Left lung (tissue), 10 donors: Measurements from ENCODE around the gene CTIF. TPM values are rescaled to one million over a fixed set of nuclear protein-coding genes. Genes with fewer than 3 reads are reported as not detected.

Experiments
- ATAC-seq: fragments of 200-7000 bp; cut with Tn5 transposase; one replicate; pipeline ENCODE4 v1.9.1; 2020; ENCODE audit warnings: moderate library complexity
- DNase-seq, 4 donors: peaks; one replicate each; pipeline ENCODE4 v3.0.0-alpha.2; 2013 to 2020
- H3K27ac ChIP-seq, 2 donors: fragments of 200-600 bp; sonication (generic) in 1 of 2; one replicate each; pipeline versions ENCODE4 v1.5.0 to v1.8.0; 2020 to 2021
- H3K27me3 ChIP-seq, 2 donors: fragments of 200-600 bp; sonication (generic) in 1 of 2; one replicate each; pipeline versions ENCODE4 v1.5.0 to v1.8.0; 2020 to 2021
- H3K36me3 ChIP-seq, 2 donors: fragments of 200-600 bp; sonication (generic) in 1 of 2; one replicate each; pipeline versions ENCODE4 v1.5.0 to v1.8.0; 2020 to 2021
- H3K4me1 ChIP-seq, 2 donors: fragments of 200-600 bp; one replicate each; pipeline ENCODE4 v1.8.0; 2021
- H3K4me3 ChIP-seq, 2 donors: fragments of 200-600 bp; sonication (generic) in 1 of 2; one replicate each; pipeline versions ENCODE4 v1.5.0 to v1.8.0; 2020 to 2021; ENCODE audit warnings: mild to moderate bottlenecking in 1 of 2
- H3K9me3 ChIP-seq, 2 donors: fragments of 200-600 bp; sonication (generic) in 1 of 2; one replicate each; pipeline versions ENCODE4 v1.5.0 to v1.8.0; 2020 to 2021
- CTCF ChIP-seq, 2 donors: fragments of 200-600 bp; sonication (generic) in 1 of 2; IDR thresholded peaks; one replicate each; pipeline versions ENCODE4 v1.5.0 to v1.8.0; 2021; ENCODE audit warnings: antibody characterized with exemption in 2 of 2
- intact Hi-C, 2 donors: fragments of 100-400 bp; cut with DNase I; formaldehyde crosslinking; loops; one replicate each; pipeline versions ENCODE4 v1.11.2 to v1.14.2; 2022
- polyA plus RNA-seq, 6 donors: library from polyadenylated mRNA; unstranded; fragments of 120-200 nt; gene quantifications; one replicate each; pipeline ENCODE4 v1.2.1, GENCODE V29; 2013; ENCODE audit not compliant: insufficient read length in 6 of 6
- total RNA-seq, 2 donors: library from RNA; stranded (reverse); fragmentation: NEBNext Ultra II Directional; extraction: Animal tissue kit (Norgen Biotek cat#: 25700); gene quantifications; one replicate each; pipeline ENCODE4 v1.2.1, GENCODE V29; 2021
- donor health status: DM: no; HTN: yes; CAD: no.
- donor health status: DM: no; HTN: no; CAD: no.

The CTIF gene
- total and polyA plus RNA-seq, 8 donors: 24.9 to 46.1 (median 34.9) TPM

GRCh38 chr18:48702346-48703027, 163.7 kb downstream of the CTIF start:
- DNase-seq (no peak), ATAC-seq (no peak)
- Histone ChIP-seq H3K27ac (no peak overlapping the region), H3K4me1 (peaks cover 0 to 3% of the 10 kb centered on the region in 2 donors), H3K27me3 (no peaks in the 10 kb centered on the region), H3K36me3 (no peaks in the 10 kb centered on the region), H3K4me3 (no peak overlapping the region), H3K9me3 (no peaks in the 10 kb centered on the region)
- no peak for TF ChIP-seq CTCF (IDR thresholded peaks at IDR 0.05)
- intact Hi-C loops: no loop called here

DNA sequence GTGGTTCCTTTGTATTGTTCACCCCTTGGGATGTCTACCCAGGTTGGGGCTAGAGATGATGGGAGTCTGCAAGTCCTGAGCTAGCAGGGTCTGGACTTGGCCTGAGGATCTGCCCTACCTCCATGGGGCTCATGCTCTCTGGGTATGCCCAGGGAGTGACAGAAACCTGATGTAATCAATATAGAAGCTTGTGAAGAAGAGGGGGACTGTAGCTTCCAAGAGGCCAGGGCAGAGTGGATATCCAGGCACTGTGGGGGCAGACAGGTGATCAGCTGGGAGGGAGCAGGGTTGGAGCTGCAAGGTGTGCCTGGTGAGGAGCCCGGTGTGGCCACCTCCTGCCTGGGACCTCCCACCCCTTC, 164.2 kb downstream of the CTIF start:
- H3K27ac ChIP-seq: no peak overlapping the region
- TF ChIP-seq CTCF (IDR thresholded peaks at IDR 0.05): no peak
- H3K9me3 ChIP-seq: no peaks in the 10 kb centered on the region
- H3K27me3 ChIP-seq: no peaks in the 10 kb centered on the region
- ATAC-seq (no peak), DNase-seq (no peak)
- H3K4me1 ChIP-seq: peaks cover 0 to 3% of the 10 kb centered on the region in 2 donors
- intact Hi-C loops: no loop called here
- no peaks in the 10 kb centered on the region for H3K36me3 ChIP-seq
- no peak overlapping the region for H3K4me3 ChIP-seq

GRCh38 chr18:48703418-48703817, 164.6 kb downstream of the CTIF start:
- no peak overlapping the region for H3K4me3 ChIP-seq
- peaks cover 0 to 3% of the 10 kb centered on the region in 2 donors for H3K4me1 ChIP-seq
- no peak for DNase-seq
- ATAC-seq: no peak
- no peaks in the 10 kb centered on the region for H3K9me3 ChIP-seq
- H3K36me3 ChIP-seq: no peaks in the 10 kb centered on the region
- H3K27me3 ChIP-seq: no peaks in the 10 kb centered on the region
- no peak overlapping the region for H3K27ac ChIP-seq
- intact Hi-C loops: no loop called here
- no peak for TF ChIP-seq CTCF (IDR thresholded peaks at IDR 0.05)

DNA sequence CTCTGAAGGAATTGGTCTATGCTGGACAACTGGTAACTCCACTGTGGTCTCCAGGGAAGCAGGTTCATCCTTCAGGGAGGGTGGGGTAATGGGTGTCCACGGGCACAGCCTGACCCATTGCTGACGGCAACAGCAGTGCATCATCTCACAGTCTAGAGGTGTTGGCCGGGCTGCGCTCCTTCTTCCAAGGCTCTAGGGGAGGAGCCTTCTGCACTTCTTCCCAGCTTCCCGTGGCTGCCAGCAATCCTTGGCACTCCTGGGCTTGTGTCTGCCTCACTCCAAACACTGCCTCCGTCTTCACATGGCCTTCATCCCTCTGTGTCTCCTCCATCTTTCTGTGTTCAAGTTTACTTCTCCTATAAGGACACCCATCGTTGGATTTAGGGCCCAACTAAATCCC, 166.2 kb downstream of the CTIF start:
- ATAC-seq: no peak
- H3K27ac ChIP-seq: no peak overlapping the region
- no peaks in the 10 kb centered on the region for H3K27me3 ChIP-seq
- H3K4me1 ChIP-seq: no peaks in the 10 kb centered on the region
- no peak for TF ChIP-seq CTCF (IDR thresholded peaks at IDR 0.05)
- DNase-seq: no peak
- intact Hi-C loops: no loop called here
- no peaks in the 10 kb centered on the region for H3K36me3 ChIP-seq
- no peak overlapping the region for H3K4me3 ChIP-seq
- H3K9me3 ChIP-seq: no peaks in the 10 kb centered on the region

DNA sequence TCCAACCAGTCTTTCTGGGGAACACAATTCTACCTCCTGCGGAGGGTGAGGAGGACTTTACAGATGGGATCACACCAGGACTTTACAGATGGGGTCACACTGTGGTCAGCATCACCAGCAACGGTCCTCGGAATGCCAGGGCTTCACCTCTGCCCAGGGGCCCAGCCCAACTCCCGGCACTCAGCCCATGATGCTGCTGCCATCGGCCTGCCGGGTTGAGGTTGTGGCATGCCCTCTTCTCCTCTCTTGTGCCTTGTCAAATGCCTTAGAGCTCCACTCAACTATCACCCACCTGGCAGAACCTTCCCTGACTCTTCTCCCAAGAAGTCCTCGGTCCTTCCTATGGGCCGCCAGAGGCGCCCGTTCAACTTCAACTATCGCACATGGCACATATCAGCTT, 166.7 kb downstream of the CTIF start:
- DNase-seq (no peak), ATAC-seq (no peak)
- Histone ChIP-seq H3K9me3 (no peaks in the 10 kb centered on the region), H3K36me3 (no peaks in the 10 kb centered on the region), H3K27ac (no peak overlapping the region), H3K4me1 (no peaks in the 10 kb centered on the region), H3K27me3 (no peaks in the 10 kb centered on the region), H3K4me3 (no peak overlapping the region)
- no peak for TF ChIP-seq CTCF (IDR thresholded peaks at IDR 0.05)
- intact Hi-C loops: no loop called here
